ENCODE data around the gene CDC27.

DNA sequence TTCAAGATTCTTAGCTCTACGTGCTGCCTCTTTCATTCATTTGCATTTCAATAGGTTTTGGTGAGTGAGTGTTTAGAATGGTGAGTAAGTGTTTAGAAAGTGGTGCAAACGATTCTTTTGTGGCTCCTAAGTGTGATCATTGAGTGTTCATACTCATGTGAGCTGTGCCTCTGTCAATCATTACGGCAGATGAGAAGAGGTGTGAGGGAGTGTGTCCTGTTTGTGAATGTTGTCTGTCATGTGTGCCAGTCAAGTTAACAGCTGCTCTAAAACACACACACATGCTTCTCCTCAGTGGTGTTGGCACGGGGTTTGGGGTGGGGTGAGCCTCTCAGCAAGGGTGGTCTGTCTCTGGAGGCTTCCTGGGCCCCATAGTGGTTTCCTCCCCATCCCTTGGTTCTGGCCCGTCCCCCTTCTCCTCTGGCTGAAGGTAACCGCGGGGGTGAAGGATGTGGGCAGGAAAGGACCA, 31.5 kb upstream of the CDC27 start:
- TF ChIP-seq, protein P1, sequence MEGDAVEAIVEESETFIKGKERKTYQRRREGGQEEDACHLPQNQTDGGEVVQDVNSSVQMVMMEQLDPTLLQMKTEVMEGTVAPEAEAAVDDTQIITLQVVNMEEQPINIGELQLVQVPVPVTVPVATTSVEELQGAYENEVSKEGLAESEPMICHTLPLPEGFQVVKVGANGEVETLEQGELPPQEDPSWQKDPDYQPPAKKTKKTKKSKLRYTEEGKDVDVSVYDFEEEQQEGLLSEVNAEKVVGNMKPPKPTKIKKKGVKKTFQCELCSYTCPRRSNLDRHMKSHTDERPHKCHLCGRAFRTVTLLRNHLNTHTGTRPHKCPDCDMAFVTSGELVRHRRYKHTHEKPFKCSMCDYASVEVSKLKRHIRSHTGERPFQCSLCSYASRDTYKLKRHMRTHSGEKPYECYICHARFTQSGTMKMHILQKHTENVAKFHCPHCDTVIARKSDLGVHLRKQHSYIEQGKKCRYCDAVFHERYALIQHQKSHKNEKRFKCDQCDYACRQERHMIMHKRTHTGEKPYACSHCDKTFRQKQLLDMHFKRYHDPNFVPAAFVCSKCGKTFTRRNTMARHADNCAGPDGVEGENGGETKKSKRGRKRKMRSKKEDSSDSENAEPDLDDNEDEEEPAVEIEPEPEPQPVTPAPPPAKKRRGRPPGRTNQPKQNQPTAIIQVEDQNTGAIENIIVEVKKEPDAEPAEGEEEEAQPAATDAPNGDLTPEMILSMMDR (IDR thresholded peaks at IDR 0.05) = no peak
- TF ChIP-seq EZH2 (IDR thresholded peaks at IDR 0.05) (no peak), EZH2phosphoT487 (IDR thresholded peaks at IDR 0.05) (no peak)

Measured in neural progenitor cell (in vitro differentiated cells).